GM06990 (cell line): ENCODE data around the gene GABBR2.

Experiments used
- DNase-seq: peaks from one replicate; pipeline ENCODE4 v3.0.0-alpha.2; 2011; ENCODE audit not compliant: insufficient read length; ENCODE audit errors: extremely low read depth
- H3K27me3 ChIP-seq: replicated peaks from 2 replicates; pipeline ENCODE4 v1.6.0; 2011; ENCODE audit warnings: low read length; ENCODE audit not compliant: control insufficient read depth, insufficient read depth
- H3K36me3 ChIP-seq: 2 replicates; pipeline ENCODE4 v1.5.1; 2011; ENCODE audit warnings: low read length; ENCODE audit not compliant: control insufficient read depth, insufficient read depth
- H3K4me3 ChIP-seq: replicated peaks from 2 replicates; pipeline ENCODE4 v1.5.1; 2011; ENCODE audit warnings: low read depth, mild to moderate bottlenecking, control low read depth, low read length
- CTCF ChIP-seq: IDR thresholded peaks from 2 replicates; pipeline ENCODE4 v1.5.1; 2011; ENCODE audit warnings: low read length, control low read depth, mild to moderate bottlenecking, inconsistent platforms; ENCODE audit not compliant: insufficient read depth, poor library complexity, severe bottlenecking

The GABBR2 gene

GRCh38 chr9:98247831-98248657 lies 460.7 kb downstream of the GABBR2 start:
- Histone ChIP-seq H3K4me3 (no peak overlapping the region), H3K36me3 (no peaks in the 10 kb centered on the region), H3K27me3 (no peaks in the 10 kb centered on the region)
- TF ChIP-seq CTCF = no peak
- no peak for DNase-seq

- TF ChIP-seq CTCF = no peak
- H3K27me3 ChIP-seq = no peaks in the 10 kb centered on the region
- no peaks in the 10 kb centered on the region for H3K36me3 ChIP-seq
- DNase-seq = no peak
- no peak overlapping the region for H3K4me3 ChIP-seq
Observed at GRCh38 chr9:98242426-98242825, 466.3 kb downstream of the GABBR2 start.

- Histone ChIP-seq H3K4me3 (no peak overlapping the region), H3K36me3 (no peaks in the 10 kb centered on the region), H3K27me3 (no peaks in the 10 kb centered on the region)
- TF ChIP-seq CTCF = no peak
- no peak for DNase-seq
Observed at GRCh38 chr9:98241357-98242300, 467.1 kb downstream of the GABBR2 start.

GRCh38 chr9:98240475-98240874 lies 468.3 kb downstream of the GABBR2 start:
- no peak for DNase-seq
- no peak for TF ChIP-seq CTCF
- Histone ChIP-seq H3K4me3 (no peak overlapping the region), H3K36me3 (no peaks in the 10 kb centered on the region), H3K27me3 (no peaks in the 10 kb centered on the region)
